Esophagus muscularis mucosa (tissue), 4 donors: ENCODE data around the gene ITFG1. TPM values are rescaled to one million over a fixed set of nuclear protein-coding genes. Genes with fewer than 3 reads are reported as not detected.
"Not testable (repeated sequence)": the region's sequence is repeated elsewhere in the genome, so short reads cannot be mapped to it uniquely, and the experiment has no call there.

Source experiments
- DNase-seq: peaks from one replicate; pipeline ENCODE4 v3.0.0-alpha.2; 2017; ENCODE audit errors: extremely low spot score
- H3K27ac ChIP-seq, 4 donors: fragments of 200-600 bp; sonication (generic); replicated peaks in 1 of 4; 1 replicate in 3 of 4; 2 replicates in 1 of 4; pipeline ENCODE4 v1.5.1; 2016 to 2019; ENCODE audit warnings: mild to moderate bottlenecking in 1 of 4
- H3K27me3 ChIP-seq, 4 donors: fragments of 200-600 bp; sonication (generic); one replicate each; pipeline versions ENCODE4 v1.5.1 to v1.6.0; 2016 to 2019
- H3K36me3 ChIP-seq, 4 donors: fragments of 200-600 bp; sonication (generic); one replicate each; pipeline ENCODE4 v1.5.1; 2016 to 2019
- H3K4me1 ChIP-seq, 4 donors: fragments of 200-600 bp; sonication (generic); one replicate each; pipeline ENCODE4 v1.5.1; 2016 to 2019
- H3K4me3 ChIP-seq, 4 donors: fragments of 200-600 bp; sonication (generic); 1 replicate in 2 of 4; 2 replicates in 2 of 4; pipeline ENCODE4 v1.5.1; 2016 to 2019; ENCODE audit warnings: mild to moderate bottlenecking in 4 of 4, moderate library complexity in 1 of 4
- H3K9me3 ChIP-seq, 4 donors: fragments of 200-600 bp; sonication (generic); 1 replicate in 3 of 4; 2 replicates in 1 of 4; pipeline ENCODE4 v1.5.1; 2016 to 2019
- CTCF ChIP-seq, 3 experiments: fragments of 200-600 bp in 2 of 3; fragments of 450-650 bp in 1 of 3; sonication (generic) in 2 of 3; IDR thresholded peaks; one replicate each; pipeline ENCODE4 v1.5.1; 2017 to 2019; ENCODE audit warnings: antibody characterized with exemption in 3 of 3, mild to moderate bottlenecking in 2 of 3, moderate library complexity in 1 of 3
- EP300 ChIP-seq: sonication (generic); formaldehyde crosslinking; IDR thresholded peaks from one replicate; pipeline ENCODE4 v1.6.1; 2017; ENCODE audit warnings: antibody characterized with exemption
- POLR2A ChIP-seq: fragments of 450-650 bp; IDR thresholded peaks from one replicate; pipeline ENCODE4 v1.6.1; 2017; ENCODE audit warnings: antibody characterized with exemption, moderate library complexity, mild to moderate bottlenecking, low read depth
- POLR2AphosphoS5 ChIP-seq, 2 donors: sonication (generic); formaldehyde crosslinking; IDR thresholded peaks; one replicate each; pipeline ENCODE4 v1.6.1; 2017; ENCODE audit warnings: antibody characterized with exemption in 2 of 2
- WGBS: methylation state at CpG from one replicate; pipeline ENCODE4 v1.1.5; 2018; 5-methylcytosine and 5-hydroxymethylcytosine counted together
- intact Hi-C: fragments of 100-400 bp; cut with DNase I; formaldehyde crosslinking; loops from one replicate; pipeline ENCODE4 v1.15.1; 2023
- total RNA-seq, 4 donors: library from RNA; depleted of rRNA; stranded (reverse); fragments of >200 nt; gene quantifications; one replicate each; pipeline versions ENCODE4 v1.1.0 to v1.2.1, GENCODE V29; 2016

Gene ITFG1
- total RNA-seq, 4 donors from 2014 or later: 32.2 to 44.4 (median 41.7) TPM

DNA sequence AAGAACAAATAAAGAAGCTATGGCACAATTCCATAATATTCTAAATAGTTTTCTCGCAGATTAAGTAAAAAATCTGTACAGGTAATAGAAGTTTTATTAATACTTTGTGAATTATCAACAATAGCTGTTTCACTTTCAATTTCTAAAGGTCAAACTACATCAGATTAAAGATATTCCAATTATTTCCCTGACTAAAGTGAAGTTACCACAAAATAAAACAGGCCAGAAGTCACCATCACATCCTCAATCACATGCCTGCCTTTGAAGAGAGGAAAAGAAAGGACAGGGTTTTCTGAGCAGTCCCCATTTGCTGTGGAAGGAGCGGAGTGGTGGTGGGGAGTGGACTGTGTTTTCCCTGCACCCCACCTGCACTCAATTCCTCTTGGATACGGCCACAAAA, 11.1 kb downstream of the ITFG1 start:
- Histone ChIP-seq H3K4me1 (peaks cover 0 to 4% (median 0%) of the 10 kb centered on the region in 4 donors), H3K4me3 (no peak overlapping the region), H3K36me3 (peaks cover 0 to 56% (median 37%) of the 10 kb centered on the region in 4 donors), H3K9me3 (no peaks in the 10 kb centered on the region), H3K27ac (no peak overlapping the region), H3K27me3 (no peaks in the 10 kb centered on the region)
- intact Hi-C loops: no loop called here
- TF ChIP-seq POLR2A: no peak
- no peak for TF ChIP-seq EP300
- TF ChIP-seq CTCF (IDR thresholded peaks at IDR 0.05): no peak
- TF ChIP-seq POLR2AphosphoS5 (IDR thresholded peaks at IDR 0.05): no peak
- no peak for DNase-seq
- WGBS: 93% methylated on average over 3 of the region's 3 CpGs

DNA sequence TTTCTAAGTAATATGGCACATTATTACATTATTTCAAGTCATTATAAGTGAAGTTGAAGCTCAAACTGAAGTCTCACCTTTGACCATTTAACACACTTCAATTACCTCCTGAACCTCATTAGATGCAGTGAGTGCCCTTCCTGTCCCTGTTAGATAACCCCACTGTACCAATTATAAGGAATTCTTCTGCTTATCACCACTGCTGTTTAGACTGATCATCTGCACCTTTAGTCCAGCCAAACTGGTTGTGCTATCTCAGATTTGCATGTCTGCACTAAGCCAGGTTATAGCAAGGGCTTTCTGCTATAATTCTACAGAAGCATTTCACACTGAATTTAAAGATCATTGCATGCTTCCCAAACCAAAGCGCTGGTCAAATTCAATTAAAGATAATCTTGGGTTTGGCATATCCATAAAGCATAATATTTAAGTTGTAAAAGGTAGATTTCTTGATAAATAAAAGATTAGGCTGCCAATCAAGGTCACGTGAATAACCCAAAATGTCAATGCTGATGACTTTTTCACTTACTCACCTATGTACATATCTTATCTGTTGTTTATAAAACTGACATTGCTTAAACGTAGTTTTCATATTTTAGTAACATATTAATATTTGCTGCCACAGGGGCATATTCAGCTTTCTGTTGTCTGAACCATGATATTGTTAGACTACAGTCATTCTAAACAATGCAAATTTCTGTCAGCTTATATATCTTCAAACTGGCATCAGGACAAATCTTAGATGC, 11.9 kb downstream of the ITFG1 start:
- peaks cover 0 to 52% (median 36%) of the 10 kb centered on the region in 4 donors for H3K36me3 ChIP-seq
- intact Hi-C loops: no loop called here
- peaks cover 0 to 4% (median 0%) of the 10 kb centered on the region in 4 donors for H3K4me1 ChIP-seq
- 85% methylated on average over 3 of the region's 3 CpGs for WGBS
- H3K27me3 ChIP-seq: no peaks in the 10 kb centered on the region
- H3K27ac ChIP-seq: no peak overlapping the region
- no peak for TF ChIP-seq EP300
- H3K9me3 ChIP-seq: no peaks in the 10 kb centered on the region
- no peak overlapping the region for H3K4me3 ChIP-seq
- DNase-seq: no peak

DNA sequence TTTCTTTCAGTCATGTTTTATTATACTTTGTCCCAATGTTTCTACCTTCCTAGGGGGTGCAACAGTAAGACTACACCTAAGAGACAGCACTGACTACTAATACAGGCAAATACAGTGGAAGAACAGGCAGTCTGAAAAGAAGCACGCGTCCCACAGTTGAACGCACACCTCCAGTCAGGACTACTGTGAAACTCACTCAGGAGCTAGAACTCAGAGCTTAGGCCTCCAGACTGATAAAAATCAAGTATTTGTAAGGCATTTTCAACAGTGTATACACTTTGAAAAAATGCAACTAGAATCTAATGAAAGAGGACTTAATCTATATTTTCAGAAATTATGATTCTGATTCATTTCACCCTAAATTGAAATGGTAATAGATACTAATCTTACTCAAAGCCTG, 14.4 kb downstream of the ITFG1 start:
- DNase-seq: no peak
- peaks cover 0 to 4% (median 0%) of the 10 kb centered on the region in 4 donors for H3K4me1 ChIP-seq
- H3K27ac ChIP-seq: no peak overlapping the region
- no peak for TF ChIP-seq CTCF (IDR thresholded peaks at IDR 0.05)
- H3K4me3 ChIP-seq: no peak overlapping the region
- peaks cover 0 to 27% (median 15%) of the 10 kb centered on the region in 4 donors for H3K36me3 ChIP-seq
- intact Hi-C loops: no loop called here
- no peaks in the 10 kb centered on the region for H3K27me3 ChIP-seq
- no peaks in the 10 kb centered on the region for H3K9me3 ChIP-seq
- WGBS: 96% methylated on average over 3 of the region's 3 CpGs

- H3K27me3 ChIP-seq, DNase-seq, H3K4me1 ChIP-seq, intact Hi-C loops, H3K4me3 ChIP-seq, H3K9me3 ChIP-seq, H3K27ac ChIP-seq: not testable (repeated sequence)
- peaks cover 0 to 10% (median 8%) of the 10 kb centered on the region in 4 donors for H3K36me3 ChIP-seq
These were observed 18.0 kb downstream of the ITFG1 start for GRCh38 chr16:47442884-47443283.

GRCh38 chr16:47440066-47440465, 20.8 kb downstream of the ITFG1 start:
- H3K9me3 ChIP-seq, intact Hi-C loops, H3K4me3 ChIP-seq, DNase-seq, H3K27ac ChIP-seq, H3K4me1 ChIP-seq, H3K27me3 ChIP-seq, H3K36me3 ChIP-seq: not testable (repeated sequence)
- WGBS: 95% methylated on average over 3 of the region's 3 CpGs

DNA sequence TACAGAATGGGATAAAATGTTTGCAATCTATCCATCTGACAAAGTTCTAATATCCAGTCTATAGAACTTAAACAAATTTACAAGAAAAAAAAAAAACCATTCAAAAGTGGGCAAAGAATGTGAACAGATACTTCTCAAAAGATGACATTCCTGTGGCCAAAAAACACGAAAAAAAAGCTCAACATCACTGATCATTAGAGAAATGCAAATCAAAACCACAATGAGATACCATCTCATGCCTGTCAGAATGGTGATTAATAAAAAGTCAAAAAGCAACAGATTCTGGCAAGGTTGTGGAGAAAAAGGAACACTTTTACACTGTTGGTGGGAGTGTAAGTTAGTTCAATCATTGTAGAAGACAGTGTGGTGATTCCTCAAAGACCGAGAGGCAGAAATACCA, 26.6 kb downstream of the ITFG1 start:
- H3K4me1 ChIP-seq, H3K27ac ChIP-seq, H3K27me3 ChIP-seq, DNase-seq, H3K36me3 ChIP-seq, intact Hi-C loops, H3K9me3 ChIP-seq, H3K4me3 ChIP-seq: not testable (repeated sequence)
- 92% methylated on average over 2 of the region's 2 CpGs for WGBS

GRCh38 chr16:47431960-47432359, 28.9 kb downstream of the ITFG1 start:
- no peak for DNase-seq
- intact Hi-C loops: no loop called here
- Histone ChIP-seq H3K9me3 (no peaks in the 10 kb centered on the region), H3K27ac (no peak overlapping the region), H3K4me3 (no peak overlapping the region), H3K36me3 (peaks cover 7 to 16% (median 12%) of the 10 kb centered on the region in 4 donors), H3K4me1 (no peaks in the 10 kb centered on the region), H3K27me3 (no peaks in the 10 kb centered on the region)
- WGBS: 77% methylated on average over 3 of the region's 3 CpGs
- TF ChIP-seq CTCF (IDR thresholded peaks at IDR 0.05): no peak
- TF ChIP-seq POLR2A: no peak
- TF ChIP-seq EP300: no peak
- TF ChIP-seq POLR2AphosphoS5 (IDR thresholded peaks at IDR 0.05): no peak
